ENCODE data around the gene KIF3B. TPM values are rescaled to one million over a fixed set of nuclear protein-coding genes. Genes with fewer than 3 reads are reported as not detected.

Gene KIF3B
- total and polyA plus RNA-seq, 2 of the 13 experiments (the other 11 are each of a cell fraction or from before 2014, with no cell fraction given): 23.6 to 28.8 TPM

DNA sequence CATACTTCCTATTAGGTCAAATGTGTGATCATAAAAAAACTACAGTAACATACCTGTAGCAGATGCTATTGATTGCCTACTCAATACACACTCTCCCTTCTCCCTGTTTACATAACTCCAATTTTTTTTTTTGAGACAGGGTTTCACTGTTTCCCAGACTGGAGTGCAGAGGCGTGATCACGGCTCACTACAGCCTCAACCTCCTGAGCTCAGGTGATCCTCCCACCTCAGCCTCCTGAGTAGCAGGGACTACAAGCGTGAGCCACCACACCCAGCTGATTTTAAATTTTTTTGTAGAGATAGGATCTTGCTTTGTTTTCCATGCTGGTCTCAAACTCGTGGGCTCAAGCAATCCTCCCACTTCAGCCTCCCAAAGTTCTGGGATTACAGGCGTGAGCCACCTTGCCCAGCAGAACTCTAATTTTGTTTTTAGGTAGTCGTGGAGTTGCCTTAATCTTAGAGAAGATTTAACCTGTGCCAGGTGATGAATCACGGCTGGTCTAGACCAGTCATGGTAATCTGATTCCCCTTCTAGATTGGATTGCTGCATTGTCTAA is 14.0 kb upstream of the KIF3B start (continued):
- TF ChIP-seq ZNF609 (CRISPR knock-in tag; IDR thresholded peaks at IDR 0.05; ENCODE audit: borderline replicate concordance) (no peak), ZNF768 (CRISPR knock-in tag; IDR thresholded peaks at IDR 0.05) (no peak), PITX1 (CRISPR knock-in tag; IDR thresholded peaks at IDR 0.05) (0 out of 2 replicates have a peak, but pooled peaks have one; percentile 26), TRIM22 (IDR thresholded peaks at IDR 0.05) (no peak), JUN (CRISPR knock-in tag; IDR thresholded peaks at IDR 0.05) (no peak), HCFC1 (IDR thresholded peaks at IDR 0.05; ENCODE audit: low read depth, low read length) (no peak), JDP2 (CRISPR knock-in tag; IDR thresholded peaks at IDR 0.05; ENCODE audit: borderline replicate concordance) (no peak), ZFYVE20 (CRISPR knock-in tag; IDR thresholded peaks at IDR 0.05; ENCODE audit: borderline replicate concordance, low read depth) (no peak), ARID2 (CRISPR knock-in tag; IDR thresholded peaks at IDR 0.05; ENCODE audit: borderline replicate concordance) (no peak), ZNF224 (CRISPR knock-in tag; IDR thresholded peaks at IDR 0.05) (no peak), ZHX1 (CRISPR knock-in tag; IDR thresholded peaks at IDR 0.05; ENCODE audit: low read depth) (no peak), ZSCAN21 (CRISPR knock-in tag; IDR thresholded peaks at IDR 0.05; ENCODE audit: borderline replicate concordance) (no peak), ELF3 (CRISPR knock-in tag; IDR thresholded peaks at IDR 0.05) (peak; percentile 42; the same call in 1 of the 2 replicates), SRY (CRISPR knock-in tag; IDR thresholded peaks at IDR 0.05) (no peak), ETV6 (CRISPR knock-in tag; conservative IDR thresholded peaks at IDR 0.05) (no peak), ZZZ3 (CRISPR knock-in tag; IDR thresholded peaks at IDR 0.05; ENCODE audit: borderline replicate concordance) (no peak), ZNF850 (CRISPR knock-in tag; conservative IDR thresholded peaks at IDR 0.05) (no peak), ZNF101 (CRISPR knock-in tag; IDR thresholded peaks at IDR 0.05; ENCODE audit: borderline replicate concordance, low read depth) (no peak), NBN (conservative IDR thresholded peaks at IDR 0.05) (no peak)
- TF ChIP-seq, protein P1, sequence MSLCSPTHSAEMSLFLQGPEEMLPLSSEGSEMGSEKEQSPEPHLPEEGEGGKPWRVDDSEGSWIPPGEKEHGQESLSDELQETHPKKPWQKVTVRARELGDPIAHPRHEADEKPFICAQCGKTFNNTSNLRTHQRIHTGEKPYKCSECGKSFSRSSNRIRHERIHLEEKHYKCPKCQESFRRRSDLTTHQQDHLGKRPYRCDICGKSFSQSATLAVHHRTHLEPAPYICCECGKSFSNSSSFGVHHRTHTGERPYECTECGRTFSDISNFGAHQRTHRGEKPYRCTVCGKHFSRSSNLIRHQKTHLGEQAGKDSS (CRISPR knock-in tag; IDR thresholded peaks at IDR 0.05; ENCODE audit: borderline replicate concordance, low read depth): no peak
- TF ChIP-seq, protein P2, sequence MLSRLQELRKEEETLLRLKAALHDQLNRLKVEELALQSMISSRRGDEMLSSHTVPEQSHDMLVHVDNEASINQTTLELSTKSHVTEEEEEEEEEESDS (CRISPR knock-in tag; IDR thresholded peaks at IDR 0.05; ENCODE audit: borderline replicate concordance): no peak
